DMS79 treated with DMSO at 0.1 percent for 48 hours (cell line): Measurements from ENCODE around the gene USP36.
A peak's percentile ranks its signal among the peaks of the same experiment; 100 is the strongest.

Experiments used
- DNase-seq: peaks from one replicate; lab custom pipeline; 2025; lab: John Stamatoyannopoulos, UW

USP36 gene

GRCh38 chr17:78838574-78839005 lies 2.0 kb downstream of the USP36 start:
- no peak for DNase-seq

- no peak for DNase-seq
Observed at GRCh38 chr17:78836420-78837021, 4.1 kb downstream of the USP36 start.

- no peak for DNase-seq
Observed at GRCh38 chr17:78834571-78834970, 6.0 kb downstream of the USP36 start.

GRCh38 chr17:78832541-78832810 lies 8.1 kb downstream of the USP36 start:
- no peak for DNase-seq

- no peak for DNase-seq
Observed at GRCh38 chr17:78831688-78832540, 8.7 kb downstream of the USP36 start.

- no peak for DNase-seq
Observed at GRCh38 chr17:78829477-78829876, 11.1 kb downstream of the USP36 start.

GRCh38 chr17:78828470-78829185 lies 12.0 kb downstream of the USP36 start:
- DNase-seq, result no peak

- DNase-seq, result no peak
Observed at GRCh38 chr17:78826836-78827509, 13.6 kb downstream of the USP36 start.

- no peak for DNase-seq
Observed at GRCh38 chr17:78826421-78826820, 14.2 kb downstream of the USP36 start.

- no peak for DNase-seq
Observed at GRCh38 chr17:78825696-78826095, 14.9 kb downstream of the USP36 start.

GRCh38 chr17:78824240-78824639 lies 16.4 kb downstream of the USP36 start:
- no peak for DNase-seq

GRCh38 chr17:78823282-78824046 lies 17.1 kb downstream of the USP36 start:
- DNase-seq, result no peak

- no peak for DNase-seq
Observed at GRCh38 chr17:78822552-78822951, 18.1 kb downstream of the USP36 start.

- no peak for DNase-seq
Observed at GRCh38 chr17:78821961-78822360, 18.7 kb downstream of the USP36 start.

- DNase-seq, result no peak
Observed at GRCh38 chr17:78820841-78821240, 19.8 kb downstream of the USP36 start.

GRCh38 chr17:78819806-78820792 lies 20.5 kb downstream of the USP36 start:
- DNase-seq, result no peak

GRCh38 chr17:78819402-78819801 lies 21.2 kb downstream of the USP36 start:
- no peak for DNase-seq

- no peak for DNase-seq
Observed at GRCh38 chr17:78818932-78819331, 21.7 kb downstream of the USP36 start.

GRCh38 chr17:78818152-78818846 lies 22.3 kb downstream of the USP36 start:
- DNase-seq, result no peak

- DNase-seq, result peak; percentile 1
Observed at GRCh38 chr17:78817123-78817522, 23.5 kb downstream of the USP36 start.
